ENCODE results near the gene NR1H3. TPM values are rescaled to one million over a fixed set of nuclear protein-coding genes. Genes with fewer than 3 reads are reported as not detected.

The NR1H3 gene
- total and polyA plus RNA-seq, 3 experiments from 2014 or later = 3.7 to 13.6 (median 9.6) TPM

DNA sequence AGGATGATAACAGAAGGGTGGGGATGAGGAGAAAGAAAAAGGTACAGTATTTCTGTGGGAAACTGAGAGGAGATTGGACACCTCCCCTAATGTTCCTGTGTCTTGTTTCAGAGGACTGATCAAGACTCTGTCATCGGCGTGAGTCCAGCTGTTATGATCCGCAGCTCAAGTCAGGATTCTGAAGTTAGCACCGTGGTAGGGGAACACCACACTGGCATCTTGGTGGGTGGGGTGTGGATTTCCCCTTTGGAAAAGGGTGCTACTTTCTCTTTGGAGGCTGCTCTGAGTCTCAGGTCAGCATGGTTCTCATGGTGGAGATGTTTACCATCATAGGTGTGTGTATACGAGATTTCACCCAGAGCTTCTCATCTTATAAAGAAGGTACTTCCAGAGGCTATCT is 37.6 kb downstream of the NR1H3 start:
- Mint-ChIP-seq H3K27me3 (no peaks in the 10 kb centered on the region), H3K4me1 (peaks cover 0 to 10% (median 0%) of the 10 kb centered on the region in 3 donors), H3K36me3 (peaks cover 14 to 88% (median 39%) of the 10 kb centered on the region in 3 donors), H3K27ac (peak overlapping the region in 3 of 8 donors; percentile 5 to 76 (median 14)), H3K4me3 (no peak overlapping the region), H3K9me3 (no peaks in the 10 kb centered on the region)
- Histone ChIP-seq H3K9me3 (ENCODE audit: low read length) (no peaks in the 10 kb centered on the region), H3K36me3 (ENCODE audit: insufficient read depth, low read length) (peaks cover 50% of the 10 kb centered on the region), H3K27me3 (ENCODE audit: insufficient read depth, low read length, poor library complexity, severe bottlenecking) (no peaks in the 10 kb centered on the region), H3K27ac (ENCODE audit: low read depth, low read length) (no peak overlapping the region), H3K4me3 (ENCODE audit: low read length) (no peak overlapping the region), H3K4me1 (ENCODE audit: insufficient read depth, low read length) (no peaks in the 10 kb centered on the region)
- ChIA-PET POLR2A (interaction anchor here (0.6 kb wide), 1 partner anchor 149 kb away, joined by 3 read pairs; no protein-coding TSS in a partner anchor), CTCF (no interaction called here)
- DNase-seq = no peak

DNA sequence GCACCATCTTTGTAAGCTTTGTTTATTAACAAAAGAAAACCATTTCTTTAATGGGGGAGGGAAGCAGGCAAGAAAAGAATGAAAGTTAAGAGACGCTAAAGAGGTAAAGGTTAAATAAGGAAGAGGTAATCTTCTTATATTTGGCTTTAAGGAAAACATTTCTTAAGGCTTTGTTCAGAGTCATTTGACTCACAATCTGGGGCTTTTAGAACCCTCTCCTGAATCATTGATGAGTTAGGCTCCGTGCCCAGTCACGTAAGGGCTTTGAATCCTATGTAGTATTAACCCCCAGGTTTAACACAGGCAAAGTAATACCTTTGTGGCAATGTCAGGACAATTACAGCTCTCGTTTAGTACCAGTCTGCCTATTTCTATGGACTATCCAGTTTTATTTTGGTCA is 38.2 kb downstream of the NR1H3 start:
- H3K4me3 Mint-ChIP-seq = no peak overlapping the region
- H3K36me3 Mint-ChIP-seq = peaks cover 19 to 88% (median 35%) of the 10 kb centered on the region in 3 donors
- peaks cover 0 to 15% (median 3%) of the 10 kb centered on the region in 3 donors for H3K4me1 Mint-ChIP-seq
- peak overlapping the region in 1 of 8 donors; percentile 43 for H3K27ac Mint-ChIP-seq
- ChIA-PET CTCF (no interaction called here), POLR2A (interaction anchor here (0.6 to 0.7 kb wide), 2 partner anchors 119 to 148 kb away, joined by 3 to 4 read pairs; no protein-coding TSS in a partner anchor)
- no peak overlapping the region for H3K4me3 ChIP-seq (ENCODE audit: low read length)
- H3K36me3 ChIP-seq (ENCODE audit: insufficient read depth, low read length) = peaks cover 43% of the 10 kb centered on the region
- no peaks in the 10 kb centered on the region for H3K4me1 ChIP-seq (ENCODE audit: insufficient read depth, low read length)
- H3K27me3 ChIP-seq (ENCODE audit: insufficient read depth, low read length, poor library complexity, severe bottlenecking) = no peaks in the 10 kb centered on the region
- H3K9me3 Mint-ChIP-seq = no peaks in the 10 kb centered on the region
- H3K27me3 Mint-ChIP-seq = no peaks in the 10 kb centered on the region
- DNase-seq = no peak
- H3K9me3 ChIP-seq (ENCODE audit: low read length) = no peaks in the 10 kb centered on the region
- H3K27ac ChIP-seq (ENCODE audit: low read depth, low read length) = no peak overlapping the region

DNA sequence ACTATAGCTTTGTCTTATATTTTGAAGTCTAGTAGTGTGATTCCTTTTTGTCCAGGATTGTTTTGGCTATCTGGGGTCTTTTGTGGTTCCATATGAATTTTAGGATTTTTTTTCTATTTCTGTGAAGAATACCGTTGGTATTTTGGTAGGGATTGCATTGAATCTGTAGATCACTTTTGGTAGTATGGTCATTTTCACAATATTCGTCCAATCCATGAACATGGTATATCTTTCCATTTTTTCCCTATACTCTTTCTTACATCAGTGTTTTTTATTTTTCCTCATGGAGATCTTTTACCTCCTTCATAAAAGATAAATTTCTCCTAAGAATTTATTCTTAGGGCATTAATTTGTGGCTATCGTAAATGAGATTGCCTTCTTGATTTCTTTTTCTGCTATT is 41.3 kb downstream of the NR1H3 start:
- Mint-ChIP-seq H3K9me3 (peaks cover 7 to 13% (median 11%) of the 10 kb centered on the region in 5 donors), H3K27ac (peak overlapping the region in 1 of 8 donors; percentile 27), H3K4me3 (no peak overlapping the region), H3K27me3 (no peaks in the 10 kb centered on the region), H3K4me1 (peaks cover 5 to 23% (median 12%) of the 10 kb centered on the region in 3 donors), H3K36me3 (peaks cover 45 to 86% (median 52%) of the 10 kb centered on the region in 3 donors)
- DNase-seq = no peak
- CTCF ChIA-PET = no interaction called here
- Histone ChIP-seq H3K4me1 (ENCODE audit: insufficient read depth, low read length) (no peaks in the 10 kb centered on the region), H3K9me3 (ENCODE audit: low read length) (no peaks in the 10 kb centered on the region), H3K27ac (ENCODE audit: low read depth, low read length) (no peak overlapping the region), H3K36me3 (ENCODE audit: insufficient read depth, low read length) (peaks cover 26% of the 10 kb centered on the region), H3K4me3 (ENCODE audit: low read length) (no peak overlapping the region), H3K27me3 (ENCODE audit: insufficient read depth, low read length, poor library complexity, severe bottlenecking) (no peaks in the 10 kb centered on the region)
- POLR2A ChIA-PET = interaction anchor here (0.9 kb wide), 1 partner anchor 18 kb away, joined by 5 read pairs; no protein-coding TSS in a partner anchor

DNA sequence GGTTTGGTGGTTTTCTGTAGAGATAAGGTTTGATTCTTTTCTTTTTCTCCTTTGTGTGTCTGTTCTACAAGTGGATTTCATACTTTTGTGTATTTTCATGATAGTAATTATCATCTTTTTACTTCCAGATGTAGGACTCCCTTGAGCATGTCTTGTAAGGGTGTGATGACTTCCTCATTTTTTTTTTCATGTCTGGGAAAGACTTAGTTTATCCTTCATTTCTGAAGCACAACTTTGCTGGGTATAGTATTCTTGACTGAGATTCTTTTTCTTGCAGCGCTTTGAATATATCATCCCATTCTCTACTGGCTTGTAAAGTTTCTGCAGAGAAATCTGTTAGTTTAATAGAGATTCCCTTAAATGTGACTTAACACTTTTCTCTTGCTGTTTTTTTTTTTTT is 45.1 kb downstream of the NR1H3 start:
- no peak overlapping the region for H3K4me3 Mint-ChIP-seq
- POLR2A ChIA-PET = no interaction called here
- H3K36me3 Mint-ChIP-seq = peaks cover 48 to 94% (median 52%) of the 10 kb centered on the region in 3 donors
- H3K4me1 Mint-ChIP-seq = peaks cover 5 to 23% (median 12%) of the 10 kb centered on the region in 3 donors
- no peaks in the 10 kb centered on the region for H3K9me3 ChIP-seq (ENCODE audit: low read length)
- CTCF ChIA-PET = no interaction called here
- H3K4me1 ChIP-seq (ENCODE audit: insufficient read depth, low read length) = no peaks in the 10 kb centered on the region
- peaks cover 38% of the 10 kb centered on the region for H3K36me3 ChIP-seq (ENCODE audit: insufficient read depth, low read length)
- H3K27ac ChIP-seq (ENCODE audit: low read depth, low read length) = no peak overlapping the region
- no peak overlapping the region for H3K4me3 ChIP-seq (ENCODE audit: low read length)
- H3K27ac Mint-ChIP-seq = peak overlapping the region in 2 of 8 donors; percentile 26 to 29
- peaks cover 7 to 13% (median 11%) of the 10 kb centered on the region in 5 donors for H3K9me3 Mint-ChIP-seq
- DNase-seq = no peak
- H3K27me3 ChIP-seq (ENCODE audit: insufficient read depth, low read length, poor library complexity, severe bottlenecking) = no peaks in the 10 kb centered on the region
- no peaks in the 10 kb centered on the region for H3K27me3 Mint-ChIP-seq

DNA sequence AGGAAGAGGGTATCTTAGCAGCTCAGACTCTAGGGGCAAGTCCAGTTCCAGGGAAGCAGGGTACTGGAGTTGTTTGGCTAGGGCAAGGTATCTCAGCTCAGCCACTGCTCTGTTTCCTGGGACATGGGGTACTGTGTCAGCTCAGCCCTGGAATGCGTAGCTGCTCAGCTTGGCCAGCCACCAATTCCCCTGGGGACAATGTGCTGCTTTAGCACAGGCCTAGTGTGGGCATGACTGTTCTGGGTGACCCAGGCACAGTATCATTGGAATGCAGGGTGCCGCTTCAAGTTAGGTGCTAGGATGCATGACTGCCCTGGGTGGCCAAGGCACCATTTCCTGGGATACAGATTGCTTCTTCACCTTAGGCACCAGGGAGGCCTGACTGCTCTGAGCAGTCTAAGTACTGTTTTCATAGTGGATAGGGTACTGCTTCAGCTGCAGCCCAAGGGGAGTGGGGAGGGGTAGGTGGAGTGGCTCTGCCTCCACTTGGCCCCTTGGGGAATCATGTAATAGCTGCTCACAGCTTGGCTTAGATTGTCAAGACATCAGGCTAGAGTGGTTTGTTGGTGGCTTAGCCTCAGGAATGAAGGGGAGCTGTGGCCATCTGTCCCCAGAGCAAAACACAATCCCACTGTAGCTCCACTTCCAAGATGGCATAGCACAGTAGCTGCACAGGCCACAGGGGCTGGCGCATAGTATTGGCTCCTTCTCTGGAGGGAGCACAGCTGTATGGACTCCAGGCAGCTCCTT is 48.1 kb downstream of the NR1H3 start:
- Mint-ChIP-seq H3K9me3 (peaks cover 7 to 13% (median 11%) of the 10 kb centered on the region in 5 donors), H3K4me3 (no peak overlapping the region), H3K27ac (no peak overlapping the region), H3K27me3 (no peaks in the 10 kb centered on the region), H3K4me1 (peaks cover 5 to 9% (median 8%) of the 10 kb centered on the region in 3 donors), H3K36me3 (peaks cover 36 to 94% (median 41%) of the 10 kb centered on the region in 3 donors)
- Histone ChIP-seq H3K27me3 (ENCODE audit: insufficient read depth, low read length, poor library complexity, severe bottlenecking) (no peaks in the 10 kb centered on the region), H3K9me3 (ENCODE audit: low read length) (no peaks in the 10 kb centered on the region), H3K36me3 (ENCODE audit: insufficient read depth, low read length) (peaks cover 45% of the 10 kb centered on the region), H3K4me1 (ENCODE audit: insufficient read depth, low read length) (no peaks in the 10 kb centered on the region), H3K4me3 (ENCODE audit: low read length) (no peak overlapping the region), H3K27ac (ENCODE audit: low read depth, low read length) (no peak overlapping the region)
- ChIA-PET CTCF (interaction anchor here (0.6 to 1.1 kb wide), 3 partner anchors 272 to 810 kb away, joined by 3 read pairs; no protein-coding TSS in a partner anchor), POLR2A (interaction anchor here (0.6 kb wide), 1 partner anchor 25 kb away, joined by 5 read pairs; no protein-coding TSS in a partner anchor)
- no peak for DNase-seq

DNA sequence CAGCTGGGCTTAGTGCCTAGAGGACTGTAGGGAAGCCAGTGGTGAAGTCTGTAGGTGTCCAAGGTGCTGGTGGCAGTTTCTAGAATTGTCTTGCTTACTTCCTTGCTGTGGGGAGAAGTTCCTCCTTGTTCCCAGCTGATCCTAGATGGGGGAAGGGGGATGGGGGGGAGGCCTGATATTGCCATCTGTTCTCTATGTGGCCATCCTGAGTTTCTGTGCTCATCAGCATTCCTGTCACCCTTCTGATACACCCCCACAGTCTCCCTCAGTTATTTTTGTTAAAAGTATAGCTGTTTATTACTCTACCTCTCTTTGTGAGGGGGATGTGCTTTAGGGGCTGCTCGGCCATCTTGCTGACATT is 48.7 kb downstream of the NR1H3 start:
- H3K27ac Mint-ChIP-seq = no peak overlapping the region

DNA sequence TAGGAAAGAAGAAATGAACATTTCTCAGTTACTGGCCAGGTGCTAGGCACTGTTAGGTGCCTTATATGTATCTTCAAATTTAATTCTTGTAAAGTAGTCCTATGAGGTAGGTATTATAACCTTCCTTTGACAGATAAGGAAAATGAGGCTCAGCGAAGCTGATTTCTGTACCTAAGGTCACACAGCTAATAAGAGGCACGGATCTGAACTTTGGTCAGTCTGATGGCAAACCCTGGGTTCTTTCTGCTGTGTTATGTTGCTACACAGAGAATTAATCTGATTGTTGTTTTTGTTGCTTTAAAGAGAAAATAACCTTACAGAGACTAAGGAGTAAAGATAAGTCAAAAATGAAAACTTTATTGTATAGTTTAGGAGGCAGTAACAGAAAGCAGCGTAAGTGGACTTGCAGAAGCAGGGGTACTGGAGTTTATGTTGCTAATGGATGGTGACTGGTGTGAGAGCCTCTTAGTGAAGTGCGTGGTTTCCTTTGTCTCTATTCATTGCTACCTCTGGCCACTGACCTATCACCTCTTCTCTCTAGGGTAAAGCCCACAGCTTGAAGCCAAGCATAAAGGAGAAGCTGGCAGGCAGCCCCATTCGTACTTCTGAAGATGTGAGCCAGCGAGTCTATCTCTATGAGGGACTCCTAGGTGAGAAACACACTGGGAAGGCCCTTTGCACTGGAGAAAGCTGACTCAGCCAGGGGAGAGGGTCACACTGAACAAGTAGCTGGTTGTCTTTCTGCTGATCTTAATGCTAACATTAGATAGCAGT is 50.4 kb downstream of the NR1H3 start:
- H3K4me1 ChIP-seq (ENCODE audit: insufficient read depth, low read length) = no peaks in the 10 kb centered on the region
- H3K27me3 ChIP-seq (ENCODE audit: insufficient read depth, low read length, poor library complexity, severe bottlenecking) = no peaks in the 10 kb centered on the region
- Mint-ChIP-seq H3K4me1 (no peaks in the 10 kb centered on the region), H3K9me3 (peaks cover 0 to 5% (median 4%) of the 10 kb centered on the region in 5 donors), H3K27ac (peak overlapping the region in 3 of 8 donors; percentile 12 to 63 (median 17)), H3K27me3 (no peaks in the 10 kb centered on the region), H3K4me3 (no peak overlapping the region), H3K36me3 (peaks cover 21 to 93% (median 29%) of the 10 kb centered on the region in 3 donors)
- H3K4me3 ChIP-seq (ENCODE audit: low read length) = no peak overlapping the region
- ChIA-PET CTCF (no interaction called here), POLR2A (no interaction called here)
- no peaks in the 10 kb centered on the region for H3K9me3 ChIP-seq (ENCODE audit: low read length)
- H3K27ac ChIP-seq (ENCODE audit: low read depth, low read length) = no peak overlapping the region
- peaks cover 53% of the 10 kb centered on the region for H3K36me3 ChIP-seq (ENCODE audit: insufficient read depth, low read length)
- DNase-seq = no peak

More for the DNA sequence above, 48.7 kb downstream of the NR1H3 start:
- ChIA-PET POLR2A (interaction anchor here (0.6 kb wide), 1 partner anchor 26 kb away, joined by 5 read pairs; no protein-coding TSS in a partner anchor), CTCF (interaction anchor here (0.6 kb wide), 1 partner anchor 635 kb away, joined by 3 read pairs; no protein-coding TSS in a partner anchor)
- H3K9me3 ChIP-seq (ENCODE audit: low read length) = no peaks in the 10 kb centered on the region
- no peaks in the 10 kb centered on the region for H3K27me3 Mint-ChIP-seq
- H3K9me3 Mint-ChIP-seq = peaks cover 7 to 13% (median 11%) of the 10 kb centered on the region in 5 donors
- H3K4me3 Mint-ChIP-seq = no peak overlapping the region
- no peak overlapping the region for H3K4me3 ChIP-seq (ENCODE audit: low read length)
- no peak overlapping the region for H3K27ac ChIP-seq (ENCODE audit: low read depth, low read length)
- H3K36me3 Mint-ChIP-seq = peaks cover 37 to 94% (median 38%) of the 10 kb centered on the region in 3 donors
- no peaks in the 10 kb centered on the region for H3K4me1 ChIP-seq (ENCODE audit: insufficient read depth, low read length)
- H3K27me3 ChIP-seq (ENCODE audit: insufficient read depth, low read length, poor library complexity, severe bottlenecking) = no peaks in the 10 kb centered on the region
- peaks cover 3 to 6% (median 4%) of the 10 kb centered on the region in 3 donors for H3K4me1 Mint-ChIP-seq
- DNase-seq = no peak
- peaks cover 49% of the 10 kb centered on the region for H3K36me3 ChIP-seq (ENCODE audit: insufficient read depth, low read length)

Data from CD8-positive, alpha-beta memory T cell (primary cell).